GM04503 (cell line): ENCODE measurements around the gene PAOX.
"Not testable (repeated sequence)": the region's sequence is repeated elsewhere in the genome, so short reads cannot be mapped to it uniquely, and the experiment has no call there.

Source experiments
- DNase-seq: peaks from one replicate; pipeline ENCODE4 v3.0.0-alpha.2; 2012; ENCODE audit warnings: low read depth

PAOX gene

DNA sequence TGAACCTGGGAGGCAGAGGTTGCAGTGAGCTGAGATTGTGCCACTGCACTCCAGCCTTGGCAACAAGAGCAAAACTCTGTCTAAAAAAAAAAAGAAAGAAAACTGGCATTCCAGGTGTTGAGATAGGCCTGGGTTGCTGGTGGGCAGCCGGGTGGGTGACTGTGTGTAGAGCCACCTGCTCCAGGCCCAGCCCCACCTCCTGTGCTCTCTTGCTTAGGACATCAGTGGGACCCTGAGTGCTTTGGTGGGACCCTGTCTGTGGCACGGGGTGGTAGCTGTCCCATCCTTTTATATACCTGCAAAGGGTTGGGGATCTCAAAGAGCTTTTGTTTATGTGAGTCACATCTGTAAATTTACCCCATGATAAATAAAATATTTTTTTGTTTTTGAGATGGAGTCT lies 6.2 kb downstream of the PAOX start:
- no peak for DNase-seq

DNA sequence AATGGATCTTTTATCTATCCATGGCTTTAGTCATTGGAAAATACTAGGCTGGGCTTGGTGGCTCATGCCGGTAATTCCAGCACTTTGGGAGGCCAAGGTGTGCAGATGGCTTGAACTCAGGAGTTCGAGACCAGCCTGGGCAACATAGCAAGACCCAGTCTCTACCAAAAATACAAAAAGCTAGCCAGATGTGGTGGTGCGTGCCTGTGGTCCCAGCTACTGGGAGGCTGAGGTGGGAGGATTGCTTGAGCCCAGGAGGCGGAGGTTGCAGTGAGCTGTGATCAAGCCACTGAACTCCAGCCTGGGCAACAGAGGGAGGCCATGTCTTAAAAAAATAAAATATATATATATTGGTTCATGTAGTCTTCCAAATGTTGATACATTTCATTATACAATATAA lies 7.9 kb downstream of the PAOX start:
- not testable (repeated sequence) for DNase-seq

DNA sequence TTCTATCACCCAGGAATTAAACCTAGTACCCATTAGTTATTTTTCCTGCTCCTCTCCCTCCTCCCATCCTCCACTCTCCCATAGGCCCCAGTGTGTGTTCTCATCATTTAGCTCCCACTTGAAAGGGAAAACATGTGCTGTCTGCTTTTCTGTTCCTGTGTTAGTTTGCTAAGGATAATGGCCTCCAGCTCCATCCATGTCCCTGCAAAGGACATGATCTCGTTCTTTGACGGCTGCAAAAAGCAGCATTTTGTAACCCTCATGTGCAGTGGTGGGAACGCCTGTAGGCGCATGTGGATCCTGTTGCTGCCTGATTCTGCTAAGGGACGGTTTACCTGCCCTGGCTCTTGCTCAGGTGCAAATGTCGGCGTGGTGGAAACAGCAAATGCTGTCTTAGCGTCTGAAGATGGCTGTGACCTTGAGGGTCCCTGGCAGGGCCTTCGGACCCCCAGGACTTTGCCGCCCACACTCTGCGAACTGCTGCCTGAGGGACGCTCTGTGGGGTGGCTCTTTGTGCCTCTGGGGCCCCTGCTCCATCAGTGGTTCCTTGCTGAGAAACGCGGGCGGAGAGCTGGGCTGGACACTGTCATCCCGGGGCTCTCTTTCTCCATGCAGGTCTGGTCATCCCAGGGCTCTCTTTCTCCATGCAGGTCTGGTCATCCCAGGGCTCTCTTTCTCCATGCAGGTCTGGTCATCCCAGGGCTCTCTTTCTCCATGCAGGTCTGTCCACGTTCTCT lies 9.3 kb downstream of the PAOX start:
- DNase-seq, result no peak

DNA sequence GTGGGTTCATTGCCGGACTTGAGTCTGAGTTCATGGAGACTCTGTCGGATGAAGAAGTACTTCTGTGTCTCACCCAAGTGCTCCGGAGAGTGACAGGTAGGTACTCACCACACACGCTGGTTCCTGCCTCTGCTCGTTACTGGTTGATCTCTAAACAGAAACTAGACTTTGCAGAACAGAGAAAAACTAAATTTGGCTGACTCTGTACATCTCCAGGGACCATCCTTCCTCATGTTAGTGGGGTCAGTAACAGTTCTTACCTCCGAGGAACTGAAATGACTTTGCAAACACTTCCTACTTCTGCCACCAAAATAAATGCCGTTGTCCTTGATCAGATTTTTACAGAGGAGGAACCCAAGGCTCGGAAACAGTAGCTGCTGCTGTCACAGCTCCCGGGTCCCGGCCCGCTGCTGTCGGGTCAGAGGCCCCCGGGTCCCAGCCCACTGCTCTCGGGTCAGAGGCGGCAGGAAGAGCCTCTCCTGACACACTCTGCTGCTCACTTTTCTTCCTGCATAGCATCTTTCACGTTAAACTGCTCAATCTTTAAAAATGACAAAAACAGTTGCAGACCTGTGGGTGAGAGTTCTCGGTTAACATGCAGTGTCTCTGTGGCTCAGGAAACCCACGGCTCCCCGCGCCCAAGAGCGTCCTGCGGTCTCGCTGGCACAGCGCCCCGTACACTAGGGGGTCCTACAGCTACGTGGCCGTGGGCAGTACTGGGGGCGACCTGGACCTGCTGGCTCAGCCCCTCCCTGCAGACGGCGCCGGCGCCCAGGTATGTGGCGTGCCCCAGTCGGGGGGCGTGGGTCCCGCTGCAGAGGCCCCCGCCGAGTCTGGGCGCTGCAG lies 10.1 kb downstream of the PAOX start:
- DNase-seq, result no peak

DNA sequence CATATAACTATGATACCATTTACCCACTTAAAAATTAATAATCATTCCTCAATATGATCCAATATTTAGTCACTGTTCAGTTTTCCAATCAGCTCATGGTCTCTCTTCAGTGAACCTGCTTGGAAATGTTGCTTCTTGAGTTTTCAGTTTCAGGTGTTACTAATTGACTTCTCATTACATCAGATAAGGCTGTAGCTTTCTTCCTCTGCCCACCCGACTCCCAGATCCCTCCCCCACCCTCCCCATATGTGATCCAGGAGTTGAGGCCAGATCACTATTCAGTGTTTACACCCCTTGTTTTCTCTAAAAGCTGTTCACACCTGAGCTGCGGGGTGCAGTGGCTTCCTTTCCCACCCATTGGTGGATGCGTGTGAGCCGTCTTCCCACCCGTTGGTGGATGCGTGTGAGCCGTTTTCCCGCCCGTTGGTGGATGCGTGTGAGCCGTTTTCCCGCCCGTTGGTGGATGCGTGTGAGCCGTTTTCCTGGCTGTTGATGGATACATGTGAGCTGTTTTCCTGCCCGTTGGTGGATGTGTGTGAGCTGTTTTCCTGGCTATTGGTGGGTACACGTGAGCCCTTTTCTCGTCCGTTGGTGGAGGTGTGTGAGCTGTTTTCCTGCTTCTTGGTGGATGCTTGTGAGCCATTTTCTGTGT lies 11.7 kb downstream of the PAOX start:
- DNase-seq, result no peak

DNA sequence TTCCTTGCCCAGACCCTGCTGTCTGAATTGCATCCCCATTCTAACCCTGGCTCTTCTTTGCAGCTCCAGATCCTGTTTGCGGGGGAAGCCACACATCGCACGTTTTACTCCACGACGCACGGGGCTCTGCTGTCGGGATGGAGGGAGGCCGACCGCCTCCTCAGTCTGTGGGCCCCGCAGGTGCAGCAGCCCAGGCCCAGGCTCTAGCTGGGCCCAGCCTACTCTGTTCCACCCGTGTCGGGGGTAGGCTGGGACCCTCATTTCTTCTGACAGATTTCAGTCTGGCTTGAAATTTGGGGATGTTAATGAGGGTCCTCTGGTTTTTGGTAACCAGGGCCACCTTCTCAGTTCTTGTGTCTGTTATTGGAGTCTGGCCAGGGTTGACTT lies 12.2 kb downstream of the PAOX start:
- no peak for DNase-seq

DNA sequence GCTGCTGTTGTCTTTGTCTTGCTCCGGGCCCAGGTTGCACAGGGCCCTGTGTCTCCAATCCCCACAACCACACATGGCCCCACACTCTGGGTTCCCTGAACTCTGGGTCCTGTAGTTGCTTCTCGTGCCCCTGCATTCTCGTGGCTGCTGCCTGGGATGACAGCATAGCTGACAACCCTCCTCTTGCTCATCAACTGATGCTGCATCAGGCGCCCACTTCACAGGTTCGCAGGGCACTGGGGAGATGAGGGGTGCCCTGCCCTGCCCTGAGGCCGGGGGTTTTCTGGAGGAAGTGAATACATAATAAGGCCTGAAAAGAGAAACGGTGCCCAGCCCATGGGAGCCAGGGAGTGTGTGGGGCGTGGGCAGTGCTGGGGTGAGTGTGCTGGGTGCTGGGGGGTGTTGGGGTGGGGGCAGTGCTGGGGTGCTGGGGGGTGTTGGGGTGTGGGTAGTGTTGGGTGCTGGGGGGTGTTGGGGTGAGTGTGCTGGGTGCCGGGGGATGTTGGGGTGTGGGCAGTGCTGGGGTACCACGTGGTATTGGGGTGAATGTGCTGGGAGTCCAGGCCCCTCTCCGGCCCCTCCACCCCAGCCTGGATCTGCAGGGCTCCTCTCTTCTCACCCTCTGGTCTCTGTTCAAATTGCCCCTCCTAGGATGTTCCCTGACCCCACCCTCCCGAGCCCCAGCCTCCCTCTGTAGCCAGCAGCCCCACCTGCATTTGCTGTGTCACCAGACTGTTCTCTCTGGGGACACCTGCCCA lies 12.9 kb downstream of the PAOX start:
- DNase-seq, result no peak

DNA sequence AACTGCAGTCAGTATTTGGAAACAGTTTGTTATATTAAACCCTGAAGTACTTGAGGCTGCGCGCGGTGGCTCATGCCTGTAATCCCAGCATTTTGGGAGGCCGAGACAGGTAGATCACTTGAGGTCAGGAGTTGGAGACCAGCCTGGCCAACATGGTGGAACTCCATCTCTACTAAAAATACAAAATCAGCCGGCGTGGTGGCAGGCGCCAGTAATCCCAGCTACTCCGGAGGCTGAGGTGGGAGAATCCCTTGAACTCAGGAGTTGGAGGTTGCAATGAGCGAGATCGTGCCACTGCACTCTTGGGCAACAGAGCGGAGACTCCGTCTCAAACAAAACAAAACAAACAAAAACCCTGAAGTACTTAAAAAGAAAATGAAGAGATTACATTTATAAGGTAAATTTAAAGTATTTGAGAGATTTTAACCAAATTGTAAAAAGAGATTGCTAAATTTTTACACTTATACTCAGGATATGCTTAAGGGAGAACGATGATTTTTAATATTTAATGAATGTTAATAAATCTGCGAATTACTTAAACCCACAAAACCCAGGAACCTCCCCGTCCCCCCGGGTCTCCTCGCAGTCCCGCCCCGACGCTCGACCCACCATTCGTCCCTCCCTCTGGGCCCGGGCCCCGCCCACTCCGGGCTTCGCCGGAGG lies 14.5 kb downstream of the PAOX start:
- DNase-seq, result no peak

DNA sequence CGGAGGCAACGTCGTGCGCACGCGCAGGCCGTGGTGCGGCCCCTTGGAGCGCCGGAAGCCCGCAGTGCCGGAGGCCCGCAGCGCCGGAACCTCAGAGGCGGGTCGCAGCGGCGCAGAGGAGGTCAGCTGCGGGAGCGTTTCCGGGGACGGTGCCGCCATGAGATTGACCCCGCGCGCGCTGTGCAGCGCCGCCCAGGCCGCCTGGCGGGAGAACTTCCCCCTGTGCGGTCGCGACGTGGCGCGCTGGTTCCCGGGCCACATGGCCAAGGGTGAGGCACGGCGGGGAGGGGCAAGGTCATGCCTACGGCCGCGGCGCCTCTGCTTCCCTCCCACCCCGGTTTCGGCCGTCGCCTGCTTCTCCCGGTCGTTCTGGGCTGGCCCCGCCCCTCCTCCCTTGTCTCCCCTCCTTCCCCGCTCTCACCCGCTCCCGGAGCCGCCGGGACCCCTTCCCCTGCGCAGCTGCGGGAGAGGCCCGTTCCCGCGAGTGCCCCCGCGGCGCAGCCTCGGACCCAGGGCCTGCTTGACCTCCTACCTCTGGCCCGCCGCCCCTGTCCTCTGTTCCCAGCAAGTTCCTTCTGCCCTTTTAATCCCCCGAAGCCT lies 15.1 kb downstream of the PAOX start, which contains the start of gene MTG1:
TSS of gene MTG1 (plus strand) at position 94 of the 600 bp plus-strand sequence. CDS start at position 158, 64 bp downstream.
- DNase-seq, result peak; percentile 60

DNA sequence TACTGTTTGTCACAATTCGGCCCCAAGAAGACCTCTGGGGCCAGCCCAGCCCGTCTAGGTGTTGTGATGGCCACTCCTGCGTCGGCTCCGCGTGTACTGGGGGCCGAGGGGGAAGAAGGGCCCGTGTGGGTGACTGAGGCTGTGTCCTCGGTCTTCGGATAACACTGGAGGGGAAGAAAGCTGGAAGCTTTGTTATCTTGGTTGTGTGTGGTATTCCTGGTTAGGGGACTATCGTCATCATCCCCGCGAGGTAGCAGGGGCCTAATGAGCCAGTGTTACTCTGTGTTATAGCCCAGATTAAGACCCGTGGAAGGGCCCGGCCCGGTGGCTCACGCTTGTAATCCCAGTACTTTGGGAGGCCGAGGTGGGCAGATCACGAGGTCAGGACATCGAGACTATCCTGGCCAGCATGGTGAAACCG lies 15.7 kb downstream of the PAOX start:
- DNase-seq, result no peak

DNA sequence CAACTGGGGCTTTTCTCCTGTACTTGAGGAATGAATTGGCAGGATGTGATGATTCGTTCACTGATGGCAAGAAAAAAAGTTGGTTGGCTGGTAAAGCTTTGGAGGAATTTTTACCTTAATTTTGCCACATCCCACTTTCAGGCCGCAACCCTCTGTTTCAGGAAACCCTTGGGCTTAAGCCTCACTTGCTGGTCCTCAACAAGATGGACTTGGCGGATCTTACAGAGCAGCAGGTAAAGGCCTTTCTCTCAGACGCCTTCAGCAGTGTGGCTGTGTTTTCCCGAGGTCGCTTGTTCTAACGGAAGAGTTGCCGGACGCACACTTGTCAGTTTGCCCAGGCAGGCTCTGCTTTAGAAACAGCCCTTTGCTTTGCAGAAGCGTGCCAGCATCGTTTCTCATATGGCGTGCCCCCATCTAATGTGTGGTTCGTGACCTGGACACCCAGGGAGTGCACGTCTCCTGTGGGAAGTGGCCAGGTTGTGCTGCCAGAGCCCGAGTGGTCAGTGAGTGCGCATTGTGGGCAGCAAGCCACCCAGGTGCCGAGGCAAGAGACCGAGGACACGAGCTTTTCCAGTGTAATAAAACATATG lies 17.1 kb downstream of the PAOX start:
- no peak for DNase-seq

DNA sequence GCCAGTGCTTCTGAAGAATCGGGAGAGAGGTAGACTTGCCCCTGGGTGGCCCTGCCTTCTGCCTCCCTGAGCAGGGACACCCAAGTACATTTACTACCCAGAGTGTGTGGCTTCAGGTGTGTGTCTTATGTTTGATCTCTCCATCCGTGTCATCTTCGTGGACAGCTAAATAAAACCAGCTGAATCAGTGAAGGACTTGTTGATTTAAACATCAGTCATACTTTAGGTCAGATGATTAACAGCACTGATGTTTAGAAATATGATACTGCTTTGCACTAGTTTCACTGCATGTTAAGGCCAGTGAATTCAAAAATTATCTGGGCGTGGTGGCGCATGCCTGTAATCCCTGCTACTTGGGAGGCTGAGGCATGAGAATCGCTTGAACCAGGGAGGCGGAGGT lies 18.9 kb downstream of the PAOX start:
- DNase-seq, result no peak

DNA sequence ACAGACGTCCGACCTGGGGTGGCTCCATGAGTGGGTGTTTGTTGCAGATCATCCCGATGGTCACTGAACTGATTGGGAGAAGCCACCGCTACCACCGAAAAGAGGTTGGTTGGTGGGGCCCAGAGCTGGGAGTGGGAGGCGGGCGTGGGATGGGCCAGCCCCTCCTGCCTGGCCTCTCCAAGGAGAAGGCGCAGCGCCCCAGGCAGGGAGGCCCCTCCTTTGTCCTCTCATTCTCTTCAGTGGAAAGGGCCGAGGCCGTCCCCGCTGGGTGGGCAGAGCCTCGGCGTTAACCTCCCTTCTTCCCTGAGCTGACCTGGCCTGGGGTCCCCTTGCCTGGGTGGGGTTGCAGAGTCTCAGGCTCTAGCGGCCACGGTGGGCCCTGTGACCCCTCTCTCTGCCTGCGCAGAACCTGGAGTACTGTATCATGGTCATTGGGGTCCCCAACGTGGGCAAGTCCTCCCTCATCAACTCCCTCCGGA lies 20.1 kb downstream of the PAOX start:
- no peak for DNase-seq

DNA sequence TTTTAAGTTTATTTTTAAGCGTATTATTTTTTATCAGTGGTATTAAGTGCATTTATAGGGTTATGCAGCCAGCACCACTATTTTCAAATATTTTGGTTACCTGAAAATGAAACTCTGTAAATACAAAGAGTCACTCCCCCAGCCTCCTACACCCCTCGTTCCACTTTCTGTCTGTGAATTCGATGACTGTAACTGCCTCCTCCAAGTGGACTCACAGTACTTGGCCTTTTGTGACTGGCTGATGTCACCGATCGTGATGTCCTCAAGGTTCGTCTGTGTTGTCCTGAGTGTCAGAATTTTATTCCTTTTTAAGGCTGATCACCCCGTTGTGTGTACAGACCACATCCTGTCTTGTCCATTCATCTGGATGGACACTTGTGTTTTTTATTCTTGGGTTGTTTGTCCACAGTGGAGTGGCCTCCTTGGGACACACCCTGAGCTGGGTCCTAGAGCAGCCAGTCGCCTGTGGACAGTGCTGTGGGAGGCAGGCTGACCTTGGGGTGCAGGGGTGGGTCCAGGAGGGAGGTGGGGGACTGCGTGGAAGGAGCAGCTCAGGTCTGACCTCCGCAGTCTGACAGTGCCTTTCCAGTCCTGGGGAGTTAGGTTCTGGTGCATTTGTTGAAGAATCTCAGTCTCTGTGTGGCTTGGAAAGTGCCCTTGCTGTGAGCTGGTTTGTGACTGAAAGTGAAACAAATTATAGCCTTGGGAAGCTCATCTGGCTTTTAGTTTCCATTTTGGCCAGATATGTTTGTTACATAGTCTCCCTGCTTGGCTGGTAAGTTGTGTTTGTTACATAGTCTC lies 21.8 kb downstream of the PAOX start:
- no peak for DNase-seq

DNA sequence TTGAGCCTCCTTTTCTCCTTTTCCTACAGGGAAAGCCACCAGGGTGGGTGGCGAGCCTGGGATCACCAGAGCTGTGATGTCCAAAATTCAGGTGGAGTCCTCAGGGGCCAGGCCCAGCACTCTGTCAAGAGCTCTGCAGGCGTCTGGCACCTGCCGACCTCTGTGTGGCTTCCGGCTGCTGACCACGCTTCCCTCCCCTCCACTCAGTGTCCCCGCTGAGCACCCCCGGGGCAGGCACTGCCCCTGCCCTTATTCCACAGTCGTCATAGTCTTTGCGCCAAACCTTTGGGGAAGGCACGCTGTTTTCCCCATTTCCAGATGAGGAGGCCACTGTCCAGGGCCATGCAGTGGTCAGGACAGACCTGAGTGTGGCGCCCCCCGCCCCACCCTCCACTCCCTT lies 22.4 kb downstream of the PAOX start:
- DNase-seq, result no peak

DNA sequence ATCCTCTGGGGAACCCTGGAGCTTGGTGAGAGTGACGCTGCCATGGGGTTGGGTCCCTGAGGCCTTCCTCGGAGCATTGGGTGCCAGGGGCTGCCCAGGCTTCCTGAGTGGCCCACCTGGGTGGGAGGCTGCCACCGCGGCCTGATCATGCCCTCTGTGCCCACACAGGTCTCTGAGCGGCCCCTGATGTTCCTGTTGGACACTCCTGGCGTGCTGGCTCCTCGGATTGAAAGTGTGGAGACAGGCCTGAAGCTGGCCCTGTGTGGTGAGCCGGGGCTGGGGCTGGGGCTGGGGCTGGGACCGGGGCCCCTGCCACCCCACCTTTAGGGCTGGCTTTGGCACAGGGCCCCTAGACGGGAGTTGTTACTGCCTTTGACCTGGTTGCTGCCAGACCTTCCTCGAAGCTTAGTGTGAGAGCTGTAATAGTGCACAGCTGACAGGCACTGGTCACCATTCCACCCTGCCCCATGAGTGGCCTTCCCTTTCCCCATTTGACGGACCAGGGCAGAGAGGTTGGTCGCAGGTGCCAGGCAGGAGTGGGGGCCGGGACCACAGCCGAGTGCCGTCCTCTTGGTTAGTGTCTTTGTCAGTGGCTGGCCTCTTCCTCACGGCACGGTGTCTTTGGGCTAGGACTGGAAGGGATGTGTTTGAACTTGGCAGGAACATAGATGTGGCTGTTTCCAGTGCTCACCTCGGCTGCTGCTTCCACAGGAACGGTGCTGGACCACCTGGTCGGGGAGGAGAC lies 23.1 kb downstream of the PAOX start:
- DNase-seq, result no peak

DNA sequence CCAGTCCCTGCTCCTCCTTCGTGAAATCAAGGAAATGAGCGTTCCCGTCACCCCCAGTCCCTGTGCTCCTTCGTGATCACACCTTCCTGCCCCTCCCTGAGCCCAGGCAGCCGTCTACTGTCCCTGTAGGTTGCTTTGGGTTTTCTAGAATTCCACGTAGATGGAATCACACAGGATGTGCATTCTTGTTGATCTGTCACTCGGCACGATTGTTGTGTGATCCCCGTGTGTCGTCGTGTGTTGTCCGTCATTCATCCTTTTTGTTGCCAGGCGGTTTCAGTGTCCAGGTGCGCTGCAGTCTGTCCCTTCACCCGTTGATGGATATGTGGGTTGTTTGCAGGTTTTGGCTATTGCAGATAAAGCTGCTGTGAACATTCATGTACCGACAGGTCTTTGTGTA lies 24.3 kb downstream of the PAOX start:
- no peak for DNase-seq

DNA sequence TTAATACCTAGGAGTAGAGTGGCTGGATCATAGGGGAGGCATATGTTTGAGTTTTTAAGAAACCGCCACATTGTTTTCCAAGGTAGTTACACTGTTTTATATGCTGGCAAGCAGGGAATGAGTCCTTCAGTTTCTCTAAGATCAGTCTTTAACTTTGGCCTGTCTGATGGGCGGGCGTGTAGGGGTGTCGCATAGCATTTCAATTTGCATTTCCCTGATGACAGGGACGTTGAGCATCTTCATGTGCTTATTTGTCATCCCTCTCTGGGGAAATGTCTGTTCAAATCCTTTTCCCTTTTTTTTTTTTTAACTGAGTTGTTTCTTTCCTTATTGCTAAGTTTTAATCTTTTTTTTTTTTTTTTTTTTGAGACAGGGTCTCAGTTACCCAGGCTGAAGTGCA lies 24.7 kb downstream of the PAOX start:
- DNase-seq, result no peak

DNA sequence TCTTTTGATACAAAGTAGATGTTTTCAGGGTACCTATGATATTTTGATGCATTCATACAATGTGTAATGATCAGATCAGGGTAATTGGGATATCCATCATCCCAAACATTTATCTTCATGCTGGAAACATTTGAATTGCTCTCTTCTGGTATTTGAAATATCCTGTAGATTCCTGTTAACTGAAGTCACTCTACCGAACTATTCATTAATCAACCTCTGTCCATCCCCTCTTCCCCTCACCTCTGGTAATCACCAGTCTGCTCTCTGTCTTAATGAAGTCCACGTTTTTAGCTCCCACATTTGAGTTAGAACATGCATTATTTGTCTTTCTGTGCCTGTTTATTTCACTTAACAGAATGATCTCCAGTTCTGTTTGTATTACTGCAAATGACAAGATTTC lies 26.2 kb downstream of the PAOX start:
- DNase-seq, result no peak
